Measurements from ENCODE around the gene CCDC57.

Gene CCDC57

GRCh38 chr17:82245134-82246039 lies 32.7 kb upstream of the CCDC57 start:
- no peak for DNase-seq

- no peak for DNase-seq
Observed at GRCh38 chr17:82244413-82245133, 31.9 kb upstream of the CCDC57 start.

GRCh38 chr17:82243648-82244412 lies 31.2 kb upstream of the CCDC57 start:
- DNase-seq = no peak

GRCh38 chr17:82242977-82243647 lies 30.5 kb upstream of the CCDC57 start:
- DNase-seq = no peak

- no peak for DNase-seq
Observed at GRCh38 chr17:82242698-82242976, 30.0 kb upstream of the CCDC57 start.

- no peak for DNase-seq
Observed at GRCh38 chr17:82241926-82242697, 29.5 kb upstream of the CCDC57 start.

GRCh38 chr17:82241183-82241925 lies 28.7 kb upstream of the CCDC57 start:
- DNase-seq = no peak

- no peak for DNase-seq
Observed at GRCh38 chr17:82240506-82241182, 28.0 kb upstream of the CCDC57 start.

GRCh38 chr17:82239926-82240505 lies 27.4 kb upstream of the CCDC57 start:
- no peak for DNase-seq

GRCh38 chr17:82239401-82239925 lies 26.8 kb upstream of the CCDC57 start:
- no peak for DNase-seq

- no peak for DNase-seq
Observed at GRCh38 chr17:82238472-82239201, 26.0 kb upstream of the CCDC57 start.

- DNase-seq = no peak
Observed at GRCh38 chr17:82237746-82238471, 25.3 kb upstream of the CCDC57 start.

GRCh38 chr17:82237083-82237745 lies 24.6 kb upstream of the CCDC57 start:
- no peak for DNase-seq

- DNase-seq = peak; percentile 47
Observed at GRCh38 chr17:82236142-82236971, 23.7 kb upstream of the CCDC57 start.

GRCh38 chr17:82235775-82236141 lies 23.1 kb upstream of the CCDC57 start:
- DNase-seq = no peak

- no peak for DNase-seq
Observed at GRCh38 chr17:82235056-82235774, 22.6 kb upstream of the CCDC57 start.

Measured in DMS79 (cell line).